RPMI8226 (cell line): Measurements from ENCODE around the gene A3GALT2.

ENCODE experiments used
- DNase-seq: peaks from one replicate; pipeline ENCODE4 v3.0.0-alpha.2; 2015

The A3GALT2 gene

GRCh38 chr1:33288976-33289857 lies 31.7 kb downstream of the A3GALT2 start:
- no peak for DNase-seq

- no peak for DNase-seq
Observed at GRCh38 chr1:33287317-33287716, 33.6 kb downstream of the A3GALT2 start.

GRCh38 chr1:33286451-33287185 lies 34.3 kb downstream of the A3GALT2 start:
- no peak for DNase-seq

- DNase-seq, result no peak
Observed at GRCh38 chr1:33284049-33284448, 36.8 kb downstream of the A3GALT2 start.

GRCh38 chr1:33282791-33283190 lies 38.1 kb downstream of the A3GALT2 start:
- no peak for DNase-seq

- DNase-seq, result no peak
Observed at GRCh38 chr1:33281554-33282303, 39.2 kb downstream of the A3GALT2 start.

- DNase-seq, result no peak
Observed at GRCh38 chr1:33280091-33280661, 40.7 kb downstream of the A3GALT2 start.

- no peak for DNase-seq
Observed at GRCh38 chr1:33277488-33278084, 43.3 kb downstream of the A3GALT2 start.

- DNase-seq, result no peak
Observed at GRCh38 chr1:33276573-33277298, 44.2 kb downstream of the A3GALT2 start.

GRCh38 chr1:33275706-33276572 lies 45.0 kb downstream of the A3GALT2 start:
- DNase-seq, result no peak

- DNase-seq, result no peak
Observed at GRCh38 chr1:33275195-33275594, 45.7 kb downstream of the A3GALT2 start.

GRCh38 chr1:33274446-33274845 lies 46.5 kb downstream of the A3GALT2 start:
- DNase-seq, result no peak

GRCh38 chr1:33273961-33274371 lies 46.9 kb downstream of the A3GALT2 start:
- no peak for DNase-seq

- DNase-seq, result no peak
Observed at GRCh38 chr1:33273406-33273805, 47.5 kb downstream of the A3GALT2 start.

- no peak for DNase-seq
Observed at GRCh38 chr1:33272930-33273329, 48.0 kb downstream of the A3GALT2 start.

- no peak for DNase-seq
Observed at GRCh38 chr1:33272509-33272908, 48.4 kb downstream of the A3GALT2 start.

GRCh38 chr1:33271666-33272505 lies 49.0 kb downstream of the A3GALT2 start:
- no peak for DNase-seq

GRCh38 chr1:33270808-33271465 lies 50.0 kb downstream of the A3GALT2 start:
- DNase-seq, result no peak

GRCh38 chr1:33270379-33270778 lies 50.5 kb downstream of the A3GALT2 start:
- no peak for DNase-seq
